PC-3 (cell line): ENCODE results near the gene FOXR1.

Experiments
- EZH2phosphoT487 ChIP-seq: fragments of 300-600 bp; sonication (generic); IDR thresholded peaks from 2 replicates; pipeline ENCODE4 v1.6.1; 2018; ENCODE audit warnings: mild to moderate bottlenecking, antibody characterized with exemption, low read length, borderline replicate concordance
- TF ChIP-seq, protein P1 (sequence below): fragments of 300-600 bp; sonication (generic); conservative IDR thresholded peaks from 2 replicates; pipeline ENCODE4 v1.5.1; 2017; ENCODE audit warnings: antibody characterized with exemption, low read depth, mild to moderate bottlenecking, low read length

GRCh38 chr11:118998388-118998717, 26.8 kb downstream of the FOXR1 start:
- TF ChIP-seq, protein P1, sequence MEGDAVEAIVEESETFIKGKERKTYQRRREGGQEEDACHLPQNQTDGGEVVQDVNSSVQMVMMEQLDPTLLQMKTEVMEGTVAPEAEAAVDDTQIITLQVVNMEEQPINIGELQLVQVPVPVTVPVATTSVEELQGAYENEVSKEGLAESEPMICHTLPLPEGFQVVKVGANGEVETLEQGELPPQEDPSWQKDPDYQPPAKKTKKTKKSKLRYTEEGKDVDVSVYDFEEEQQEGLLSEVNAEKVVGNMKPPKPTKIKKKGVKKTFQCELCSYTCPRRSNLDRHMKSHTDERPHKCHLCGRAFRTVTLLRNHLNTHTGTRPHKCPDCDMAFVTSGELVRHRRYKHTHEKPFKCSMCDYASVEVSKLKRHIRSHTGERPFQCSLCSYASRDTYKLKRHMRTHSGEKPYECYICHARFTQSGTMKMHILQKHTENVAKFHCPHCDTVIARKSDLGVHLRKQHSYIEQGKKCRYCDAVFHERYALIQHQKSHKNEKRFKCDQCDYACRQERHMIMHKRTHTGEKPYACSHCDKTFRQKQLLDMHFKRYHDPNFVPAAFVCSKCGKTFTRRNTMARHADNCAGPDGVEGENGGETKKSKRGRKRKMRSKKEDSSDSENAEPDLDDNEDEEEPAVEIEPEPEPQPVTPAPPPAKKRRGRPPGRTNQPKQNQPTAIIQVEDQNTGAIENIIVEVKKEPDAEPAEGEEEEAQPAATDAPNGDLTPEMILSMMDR: no peak
- no peak for TF ChIP-seq EZH2phosphoT487
